Spleen (tissue), 11 donors: ENCODE data around the gene GPBP1. TPM values are rescaled to one million over a fixed set of nuclear protein-coding genes. Genes with fewer than 3 reads are reported as not detected.

Experiments
- DNase-seq: peaks from one replicate; pipeline ENCODE4 v3.0.0-alpha.2; 2020
- H3K27ac ChIP-seq, 8 donors: fragments of 200-600 bp; sonication (generic) in 7 of 8; 1 replicate in 4 of 8; 2 replicates in 4 of 8; pipeline versions ENCODE4 v1.5.0 to v1.8.0; 2016 to 2021; ENCODE audit warnings: inconsistent platforms in 4 of 8, mild to moderate bottlenecking in 4 of 8, moderate library complexity in 1 of 8
- H3K27me3 ChIP-seq, 7 donors: fragments of 200-600 bp; sonication (generic) in 6 of 7; replicated peaks in 1 of 7; 1 replicate in 4 of 7; 2 replicates in 3 of 7; pipeline versions ENCODE4 v1.5.0 to v1.8.0; 2016 to 2021; ENCODE audit warnings: inconsistent platforms in 3 of 7, mild to moderate bottlenecking in 1 of 7
- H3K36me3 ChIP-seq, 6 donors: fragments of 200-600 bp; sonication (generic) in 5 of 6; 1 replicate in 4 of 6; 2 replicates in 2 of 6; pipeline versions ENCODE4 v1.5.0 to v1.8.0; 2016 to 2021; ENCODE audit warnings: inconsistent platforms in 2 of 6
- H3K4me1 ChIP-seq, 6 donors: fragments of 200-600 bp; sonication (generic) in 5 of 6; 1 replicate in 3 of 6; 2 replicates in 3 of 6; pipeline versions ENCODE4 v1.5.0 to v1.8.0; 2016 to 2021; ENCODE audit warnings: inconsistent platforms in 3 of 6
- H3K4me3 ChIP-seq, 8 donors: fragments of 200-600 bp; sonication (generic) in 7 of 8; 1 replicate in 4 of 8; 2 replicates in 4 of 8; pipeline versions ENCODE4 v1.5.0 to v1.8.0; 2016 to 2021; ENCODE audit warnings: inconsistent platforms in 4 of 8, mild to moderate bottlenecking in 4 of 8, moderate library complexity in 2 of 8
- H3K9me3 ChIP-seq, 8 donors: fragments of 200-600 bp; sonication (generic) in 7 of 8; 1 replicate in 4 of 8; 2 replicates in 4 of 8; pipeline versions ENCODE4 v1.5.0 to v1.8.0; 2016 to 2021; ENCODE audit warnings: inconsistent platforms in 4 of 8
- CTCF ChIP-seq, 11 experiments: fragments of 200-600 bp in 7 of 11; fragments of 450-650 bp in 4 of 11; sonication (generic) in 4 of 11; IDR thresholded peaks in 8 of 11; conservative IDR thresholded peaks in 3 of 11; 1 replicate in 7 of 11; 2 replicates in 4 of 11; pipeline versions ENCODE4 v1.4.0 to v1.8.0; 2016 to 2021; ENCODE audit warnings: antibody characterized with exemption in 11 of 11, inconsistent platforms in 4 of 11, mild to moderate bottlenecking in 1 of 11
- POLR2A ChIP-seq, 3 donors: fragments of 450-650 bp; IDR thresholded peaks; one replicate each; pipeline ENCODE4 v1.5.1; 2017; ENCODE audit warnings: antibody characterized with exemption in 3 of 3, mild to moderate bottlenecking in 1 of 3
- POLR2AphosphoS5 ChIP-seq, 3 donors: sonication (generic); formaldehyde crosslinking; IDR thresholded peaks; one replicate each; pipeline ENCODE4 v1.5.1; 2017; ENCODE audit warnings: antibody characterized with exemption in 3 of 3
- WGBS, 5 donors: extraction: QIAGEN DNeasy Blood & Tissue Kit in 3 of 5; methylation state at CpG; one replicate each; pipeline versions ENCODE4 v1.1.5 to v1.1.7; 2013 to 2018; 5-methylcytosine and 5-hydroxymethylcytosine counted together
- intact Hi-C: fragments of 100-400 bp; cut with DNase I; formaldehyde crosslinking; loops from one replicate; pipeline ENCODE4 v1.15.0; 2023; ENCODE audit warnings: low total_unique reads
- polyA plus RNA-seq, 3 donors: library from polyadenylated mRNA; stranded (reverse); fragments of 200-250 nt; gene quantifications; one replicate each; pipeline ENCODE4 v1.2.1, GENCODE V29; 2013
- total RNA-seq, 7 donors: library from RNA; depleted of rRNA in 3 of 7; stranded (reverse); fragments of >200 nt in 3 of 7; fragmentation: NEBNext Ultra II Directional in 4 of 7; extraction: Animal tissue kit (Norgen Biotek cat#: 25700) in 4 of 7; gene quantifications; one replicate each; pipeline versions ENCODE4 v1.1.0 to v1.2.1, GENCODE V29; 2016 to 2021
- donor health status: healthy with polysubstance abuse.
- donor health status: DM: no; HTN: no; CAD: no; lungs with moderate emphysema.
- donor health status: DM: no; HTN: no; CAD: no.
- donor health status: Bipolar disorder and iron deficiency.
- donor health status: healthy.
- donor health status: DM: no; HTN: no; CAD: no.
- donor health status: DM: yes; HTN: yes; CAD: no.

Gene GPBP1
- total and polyA plus RNA-seq, 10 donors = 58.0 to 118 (median 87.1) TPM

- Histone ChIP-seq H3K27me3 (peaks cover 0 to 8% (median 0%) of the 10 kb centered on the region in 7 donors), H3K27ac (no peak overlapping the region), H3K36me3 (no peaks in the 10 kb centered on the region), H3K4me3 (no peak overlapping the region), H3K4me1 (no peaks in the 10 kb centered on the region), H3K9me3 (no peaks in the 10 kb centered on the region)
- intact Hi-C loops = loop anchor here (10.0 kb wide), 1 partner anchor 233 kb away; the partner anchor contains the start of gene SETD9
- DNase-seq = no peak
- no peak for TF ChIP-seq CTCF (IDR thresholded peaks at IDR 0.05 in 8 of 11, conservative IDR thresholded peaks at IDR 0.05 in 3 of 11)
- WGBS, 5 donors = 69 to 85% (median 72%) methylated on average over 2 of the region's 2 CpGs
These were observed 36.5 kb upstream of the GPBP1 start for GRCh38 chr5:57137401-57137800.

GRCh38 chr5:57152316-57152715, 21.5 kb upstream of the GPBP1 start:
- no peak overlapping the region for H3K4me3 ChIP-seq
- no peaks in the 10 kb centered on the region for H3K27me3 ChIP-seq
- H3K4me1 ChIP-seq = no peaks in the 10 kb centered on the region
- 83 to 93% (median 86%) methylated on average over 4 of the region's 4 CpGs for WGBS, 5 donors
- H3K9me3 ChIP-seq = peaks cover 0 to 10% (median 4%) of the 10 kb centered on the region in 8 donors
- intact Hi-C loops = no loop called here
- H3K36me3 ChIP-seq = no peaks in the 10 kb centered on the region
- no peak overlapping the region for H3K27ac ChIP-seq
- no peak for DNase-seq
- TF ChIP-seq CTCF (IDR thresholded peaks at IDR 0.05 in 8 of 11, conservative IDR thresholded peaks at IDR 0.05 in 3 of 11) = no peak
- TF ChIP-seq POLR2AphosphoS5 (IDR thresholded peaks at IDR 0.05) = no peak
- no peak for TF ChIP-seq POLR2A (IDR thresholded peaks at IDR 0.05)

- no peak overlapping the region for H3K4me3 ChIP-seq
- H3K4me1 ChIP-seq = no peaks in the 10 kb centered on the region
- TF ChIP-seq CTCF (IDR thresholded peaks at IDR 0.05 in 8 of 11, conservative IDR thresholded peaks at IDR 0.05 in 3 of 11) (no peak), POLR2AphosphoS5 (IDR thresholded peaks at IDR 0.05) (no peak), POLR2A (IDR thresholded peaks at IDR 0.05) (no peak)
- no peaks in the 10 kb centered on the region for H3K27me3 ChIP-seq
- H3K27ac ChIP-seq = no peak overlapping the region
- H3K9me3 ChIP-seq = peaks cover 5 to 26% (median 14%) of the 10 kb centered on the region in 8 donors
- no peaks in the 10 kb centered on the region for H3K36me3 ChIP-seq
- intact Hi-C loops = no loop called here
- 50 to 95% (median 89%) methylated on average over 2 of the region's 2 CpGs for WGBS, 5 donors
- DNase-seq = no peak
These were observed 18.8 kb upstream of the GPBP1 start for GRCh38 chr5:57155033-57155432.

- H3K9me3 ChIP-seq = peaks cover 5 to 26% (median 14%) of the 10 kb centered on the region in 8 donors
- no peaks in the 10 kb centered on the region for H3K4me1 ChIP-seq
- TF ChIP-seq CTCF (IDR thresholded peaks at IDR 0.05 in 8 of 11, conservative IDR thresholded peaks at IDR 0.05 in 3 of 11) (no peak), POLR2AphosphoS5 (IDR thresholded peaks at IDR 0.05) (no peak), POLR2A (IDR thresholded peaks at IDR 0.05) (no peak)
- WGBS, 5 donors = 66 to 85% (median 70%) methylated on average over 2 of the region's 2 CpGs
- no peaks in the 10 kb centered on the region for H3K27me3 ChIP-seq
- H3K27ac ChIP-seq = no peak overlapping the region
- no peak for DNase-seq
- H3K4me3 ChIP-seq = no peak overlapping the region
- no peaks in the 10 kb centered on the region for H3K36me3 ChIP-seq
- intact Hi-C loops = no loop called here
These were observed 16.7 kb upstream of the GPBP1 start for GRCh38 chr5:57157131-57157530.
